Measurements from ENCODE around the gene MAP3K20. TPM values are rescaled to one million over a fixed set of nuclear protein-coding genes. Genes with fewer than 3 reads are reported as not detected.
"Not testable (repeated sequence)": the region's sequence is repeated elsewhere in the genome, so short reads cannot be mapped to it uniquely, and the experiment has no call there.

Gene MAP3K20
- total RNA-seq, 4 donors from 2014 or later: 24.7 to 40.2 (median 33.8) TPM

DNA sequence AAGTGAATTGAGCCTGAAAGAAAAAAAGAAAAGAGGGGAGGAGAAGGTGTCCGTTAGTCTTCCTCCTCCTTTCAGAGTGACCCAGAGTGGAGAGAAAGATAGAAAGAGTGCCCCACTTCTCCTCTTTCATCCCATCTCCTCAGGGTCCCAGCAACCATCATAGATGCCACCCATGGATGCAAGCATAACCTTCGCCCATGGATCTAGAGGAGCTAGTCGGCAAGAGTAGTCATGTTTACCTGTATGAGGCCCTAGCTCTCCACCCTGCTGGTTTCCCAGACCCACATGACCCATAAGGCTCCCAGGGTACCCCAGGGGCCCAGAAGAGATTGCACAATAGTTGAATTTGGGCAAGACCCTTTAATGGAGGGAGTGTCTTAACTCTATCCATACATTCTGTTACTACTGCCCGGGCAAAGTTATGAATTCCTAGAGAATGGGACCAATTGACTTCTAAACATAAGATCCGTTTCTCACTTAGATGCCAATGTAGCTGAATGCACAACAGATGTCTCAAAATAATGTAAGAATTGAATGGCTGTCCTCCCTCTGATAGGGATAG is 223.0 kb downstream of the MAP3K20 start:
- Histone ChIP-seq H3K36me3 (no peaks in the 10 kb centered on the region), H3K4me3 (no peak overlapping the region), H3K27ac (no peak overlapping the region), H3K4me1 (no peaks in the 10 kb centered on the region), H3K9me3 (peaks cover 22 to 36% of the 10 kb centered on the region in 2 donors), H3K27me3 (no peaks in the 10 kb centered on the region)
- TF ChIP-seq POLR2A (IDR thresholded peaks at IDR 0.05) (no peak), POLR2AphosphoS5 (IDR thresholded peaks at IDR 0.05) (no peak)
- TF ChIP-seq, protein P1, sequence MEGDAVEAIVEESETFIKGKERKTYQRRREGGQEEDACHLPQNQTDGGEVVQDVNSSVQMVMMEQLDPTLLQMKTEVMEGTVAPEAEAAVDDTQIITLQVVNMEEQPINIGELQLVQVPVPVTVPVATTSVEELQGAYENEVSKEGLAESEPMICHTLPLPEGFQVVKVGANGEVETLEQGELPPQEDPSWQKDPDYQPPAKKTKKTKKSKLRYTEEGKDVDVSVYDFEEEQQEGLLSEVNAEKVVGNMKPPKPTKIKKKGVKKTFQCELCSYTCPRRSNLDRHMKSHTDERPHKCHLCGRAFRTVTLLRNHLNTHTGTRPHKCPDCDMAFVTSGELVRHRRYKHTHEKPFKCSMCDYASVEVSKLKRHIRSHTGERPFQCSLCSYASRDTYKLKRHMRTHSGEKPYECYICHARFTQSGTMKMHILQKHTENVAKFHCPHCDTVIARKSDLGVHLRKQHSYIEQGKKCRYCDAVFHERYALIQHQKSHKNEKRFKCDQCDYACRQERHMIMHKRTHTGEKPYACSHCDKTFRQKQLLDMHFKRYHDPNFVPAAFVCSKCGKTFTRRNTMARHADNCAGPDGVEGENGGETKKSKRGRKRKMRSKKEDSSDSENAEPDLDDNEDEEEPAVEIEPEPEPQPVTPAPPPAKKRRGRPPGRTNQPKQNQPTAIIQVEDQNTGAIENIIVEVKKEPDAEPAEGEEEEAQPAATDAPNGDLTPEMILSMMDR (IDR thresholded peaks at IDR 0.05): no peak
- in situ Hi-C loops (cut with MboI; ENCODE audit: low pct_ligation_motif_present in 1 of 4, low pct_unique_long_range_greater_than_20kb in 1 of 4, low sequenced_read_pairs in 3 of 4): no loop called here
- intact Hi-C loops (cut with DNase I; ENCODE audit: low total_unique reads): no loop called here
- WGBS, 2 donors (ENCODE audit: low coverage in 1 of 2): 87 to 90% methylated on average over 5 of the region's 5 CpGs
- DNase-seq: no peak

DNA sequence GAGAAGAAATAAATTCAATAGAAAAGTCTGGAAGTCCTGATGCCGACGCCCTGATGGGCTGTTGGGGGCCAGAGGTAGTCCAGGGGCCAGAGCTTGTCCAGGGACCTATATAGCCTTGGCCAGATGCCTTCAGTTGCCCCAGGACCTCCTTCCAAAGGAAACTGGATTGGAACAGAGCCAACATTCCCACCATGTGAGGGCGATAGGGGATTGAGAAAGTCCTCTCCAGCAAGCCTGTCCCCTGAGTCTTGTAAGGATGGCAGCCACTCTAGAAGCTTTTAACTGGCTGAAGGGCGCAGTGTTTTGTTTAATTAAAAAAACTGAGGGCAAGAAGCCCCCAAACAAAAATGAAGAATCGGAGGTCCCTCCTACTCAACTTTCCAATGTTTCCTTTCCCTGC is 224.1 kb downstream of the MAP3K20 start:
- no peaks in the 10 kb centered on the region for H3K27me3 ChIP-seq
- in situ Hi-C loops (cut with MboI; ENCODE audit: low pct_ligation_motif_present in 1 of 4, low pct_unique_long_range_greater_than_20kb in 1 of 4, low sequenced_read_pairs in 3 of 4): no loop called here
- 86 to 88% methylated on average over 4 to 5 of the region's 5 CpGs for WGBS, 2 donors (ENCODE audit: low coverage in 1 of 2)
- no peak overlapping the region for H3K4me3 ChIP-seq
- TF ChIP-seq, protein P1 (IDR thresholded peaks at IDR 0.05): no peak
- TF ChIP-seq POLR2A (IDR thresholded peaks at IDR 0.05) (no peak), POLR2AphosphoS5 (IDR thresholded peaks at IDR 0.05) (no peak), EP300 (IDR thresholded peaks at IDR 0.05; ENCODE audit: low read depth) (no peak)
- H3K9me3 ChIP-seq: peaks cover 22 to 36% of the 10 kb centered on the region in 2 donors
- H3K36me3 ChIP-seq: no peaks in the 10 kb centered on the region
- intact Hi-C loops (cut with DNase I; ENCODE audit: low total_unique reads): no loop called here
- no peak for DNase-seq
- H3K27ac ChIP-seq: no peak overlapping the region
- H3K4me1 ChIP-seq: no peaks in the 10 kb centered on the region

DNA sequence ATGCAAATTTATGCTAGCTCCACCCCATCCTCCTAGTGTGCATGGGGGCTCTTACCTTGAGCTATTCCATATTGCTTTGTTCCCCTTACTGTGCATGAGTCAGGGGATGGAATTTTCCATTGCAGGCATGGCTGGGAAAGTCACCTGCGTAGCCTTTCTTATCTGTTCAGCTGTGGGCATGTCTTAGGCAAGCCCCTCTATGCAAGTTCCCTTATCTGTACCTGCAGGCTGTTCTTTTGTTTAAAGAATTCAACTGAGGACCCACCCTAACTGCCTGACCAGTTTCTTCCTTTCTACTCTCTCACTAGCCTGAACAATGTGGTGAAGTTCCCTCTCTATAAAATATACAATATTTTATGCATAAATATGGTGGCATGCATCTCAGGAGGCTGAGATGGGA is 224.8 kb downstream of the MAP3K20 start:
- Histone ChIP-seq H3K27ac (no peak overlapping the region), H3K36me3 (no peaks in the 10 kb centered on the region), H3K4me3 (no peak overlapping the region), H3K9me3 (peaks cover 22 to 36% of the 10 kb centered on the region in 2 donors), H3K4me1 (no peaks in the 10 kb centered on the region), H3K27me3 (no peaks in the 10 kb centered on the region)
- WGBS, 2 donors (ENCODE audit: low coverage in 1 of 2): 79% methylated on average over 1 of the region's 1 CpG; no CpG with 5 or more reads in 1 of the 2 donors
- in situ Hi-C loops (cut with MboI; ENCODE audit: low pct_ligation_motif_present in 1 of 4, low pct_unique_long_range_greater_than_20kb in 1 of 4, low sequenced_read_pairs in 3 of 4): no loop called here
- DNase-seq: no peak
- intact Hi-C loops (cut with DNase I; ENCODE audit: low total_unique reads): no loop called here
- TF ChIP-seq POLR2A (IDR thresholded peaks at IDR 0.05): no peak
- TF ChIP-seq, protein P1 (IDR thresholded peaks at IDR 0.05): no peak
- no peak for TF ChIP-seq POLR2AphosphoS5 (IDR thresholded peaks at IDR 0.05)
- TF ChIP-seq EP300 (IDR thresholded peaks at IDR 0.05; ENCODE audit: low read depth): no peak

DNA sequence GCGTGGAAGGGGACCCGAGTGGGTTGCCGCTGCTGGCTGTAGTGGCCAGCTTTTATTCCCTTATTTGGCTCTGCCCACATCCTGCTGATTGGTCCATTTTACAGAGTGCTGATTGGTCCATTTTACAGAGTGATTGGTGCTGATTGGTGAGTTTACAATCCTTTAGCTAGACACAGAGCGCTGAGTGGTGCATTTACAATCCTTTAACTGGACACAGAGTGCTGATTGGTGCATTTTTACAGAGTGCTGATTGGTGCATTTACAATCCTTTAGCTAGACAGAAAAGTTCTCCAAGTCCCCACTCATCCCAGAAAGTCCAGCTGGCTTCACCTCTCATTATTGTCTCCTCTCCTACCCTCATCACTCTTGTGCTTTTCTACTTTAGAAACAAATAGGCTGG is 225.9 kb downstream of the MAP3K20 start:
- H3K27me3 ChIP-seq; in situ Hi-C loops (cut with MboI; ENCODE audit: low pct_ligation_motif_present in 1 of 4, low pct_unique_long_range_greater_than_20kb in 1 of 4, low sequenced_read_pairs in 3 of 4); H3K36me3 ChIP-seq; intact Hi-C loops (cut with DNase I; ENCODE audit: low total_unique reads); H3K4me3 ChIP-seq; H3K4me1 ChIP-seq; DNase-seq; H3K27ac ChIP-seq: not testable (repeated sequence)
- 94 to 96% methylated on average over 3 to 4 of the region's 4 CpGs for WGBS, 2 donors (ENCODE audit: low coverage in 1 of 2)
- H3K9me3 ChIP-seq: peaks cover 22 to 36% of the 10 kb centered on the region in 2 donors

DNA sequence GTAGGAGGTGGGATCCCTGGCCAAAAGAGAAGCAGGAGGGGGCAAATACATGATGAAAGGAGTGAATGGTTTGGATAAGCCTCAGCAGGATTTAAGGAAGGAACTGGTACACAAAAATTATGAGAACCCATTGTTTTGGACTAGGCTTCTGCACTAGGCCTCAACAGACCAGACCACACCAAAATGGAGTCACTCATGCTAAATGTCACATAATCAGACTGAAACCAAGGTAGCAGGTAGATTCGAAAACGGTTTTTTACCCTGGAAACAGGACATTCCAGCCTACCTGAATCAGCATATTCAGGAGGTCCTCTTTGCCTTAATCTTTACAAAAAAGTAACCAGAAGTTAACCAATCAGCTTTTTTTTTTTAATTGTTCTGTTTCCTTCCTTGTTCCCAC is 229.7 kb downstream of the MAP3K20 start:
- H3K9me3 ChIP-seq: peaks cover 0 to 4% of the 10 kb centered on the region in 2 donors
- H3K27me3 ChIP-seq: no peaks in the 10 kb centered on the region
- no peaks in the 10 kb centered on the region for H3K4me1 ChIP-seq
- in situ Hi-C loops (cut with MboI; ENCODE audit: low pct_ligation_motif_present in 1 of 4, low pct_unique_long_range_greater_than_20kb in 1 of 4, low sequenced_read_pairs in 3 of 4): no loop called here
- no peak for DNase-seq
- TF ChIP-seq POLR2A (IDR thresholded peaks at IDR 0.05) (no peak), POLR2AphosphoS5 (IDR thresholded peaks at IDR 0.05) (no peak), EP300 (IDR thresholded peaks at IDR 0.05; ENCODE audit: low read depth) (no peak)
- TF ChIP-seq, protein P1 (IDR thresholded peaks at IDR 0.05): no peak
- H3K27ac ChIP-seq: no peak overlapping the region
- WGBS, 2 donors (ENCODE audit: low coverage in 1 of 2): 89% methylated on average over 2 of the region's 2 CpGs; no CpG with 5 or more reads in 1 of the 2 donors
- intact Hi-C loops (cut with DNase I; ENCODE audit: low total_unique reads): loop anchor here (1.0 kb wide), 1 partner anchor 47 kb away; no protein-coding TSS in a partner anchor
- no peak overlapping the region for H3K4me3 ChIP-seq
- no peaks in the 10 kb centered on the region for H3K36me3 ChIP-seq

Measured in transverse colon (tissue), 4 donors.